ENCODE data around the gene PDE4A. TPM values are rescaled to one million over a fixed set of nuclear protein-coding genes. Genes with fewer than 3 reads are reported as not detected.

The PDE4A gene
- total and polyA plus RNA-seq, 2 experiments from 2014 or later, result 2.4 to 15.9 TPM

- no peaks in the 10 kb centered on the region for H3K27me3 ChIP-seq (replicated peaks; ENCODE audit: insufficient read depth)
- 4 to 5% methylated on average over 28 to 38 of the region's 64 CpGs for WGBS, 2 experiments (ENCODE audit: low coverage in 1 of 2, low lambda C conversion rate in 2 of 2, missing lambda C conversion rate in 2 of 2)
- H3K9me2 ChIP-seq (ENCODE audit: insufficient read depth), result no peaks in the 10 kb centered on the region
- H2AFZ ChIP-seq, result peak overlapping the region; percentile 78
- no peak overlapping the region for H3K27ac ChIP-seq
- peaks cover 19% of the 10 kb centered on the region for H3F3A ChIP-seq (ENCODE audit: insufficient read depth)
- no peaks in the 10 kb centered on the region for H4K20me1 ChIP-seq (ENCODE audit: insufficient read depth)
- peaks cover 11% of the 10 kb centered on the region; the same call in 1 of the 2 replicates for H3K79me2 ChIP-seq (ENCODE audit: insufficient read depth)
- H3K4me2 ChIP-seq (ENCODE audit: unreplicated experiment), result peak overlapping the region; percentile 71
- H3K36me3 ChIP-seq (ENCODE audit: low read depth), result no peaks in the 10 kb centered on the region
- DNase-seq, result peak; percentile 80
- TF ChIP-seq EZH2phosphoT487 (IDR thresholded peaks at IDR 0.05; ENCODE audit: insufficient read depth, low read depth), result no peak
- TF ChIP-seq EZH2 (IDR thresholded peaks at IDR 0.05; ENCODE audit: insufficient read depth, poor library complexity, severe bottlenecking), result no peak
- no peaks in the 10 kb centered on the region for H3K9me3 ChIP-seq (ENCODE audit: low read depth)
- no peaks in the 10 kb centered on the region for H3K4me1 ChIP-seq (ENCODE audit: insufficient read depth)
- H3K4me3 ChIP-seq, result peak overlapping the region; percentile 75
- peak overlapping the region; percentile 77 for H3K9ac ChIP-seq
- in situ Hi-C loops (cut with MboI), result no loop called here
Observed at GRCh38 chr19:10431943-10432735, 11.8 kb downstream of the PDE4A start.

- Histone ChIP-seq H3K27ac (no peak overlapping the region), H3K9me3 (ENCODE audit: low read depth) (no peaks in the 10 kb centered on the region), H3K36me3 (ENCODE audit: low read depth) (no peaks in the 10 kb centered on the region), H3K79me2 (ENCODE audit: insufficient read depth) (peaks cover 17% of the 10 kb centered on the region; the same call in 1 of the 2 replicates), H4K20me1 (ENCODE audit: insufficient read depth) (no peaks in the 10 kb centered on the region), H3K9ac (peak overlapping the region; percentile 77), H3F3A (ENCODE audit: insufficient read depth) (peaks cover 19% of the 10 kb centered on the region), H3K4me2 (ENCODE audit: unreplicated experiment) (peak overlapping the region; percentile 70), H3K4me1 (ENCODE audit: insufficient read depth) (no peaks in the 10 kb centered on the region), H3K9me2 (ENCODE audit: insufficient read depth) (no peaks in the 10 kb centered on the region), H2AFZ (peak overlapping the region; percentile 78; the same call in 1 of the 2 replicates), H3K4me3 (peak overlapping the region; percentile 75), H3K27me3 (replicated peaks; ENCODE audit: insufficient read depth) (no peaks in the 10 kb centered on the region)
- no peak for TF ChIP-seq EZH2 (IDR thresholded peaks at IDR 0.05; ENCODE audit: insufficient read depth, poor library complexity, severe bottlenecking)
- TF ChIP-seq EZH2phosphoT487 (IDR thresholded peaks at IDR 0.05; ENCODE audit: insufficient read depth, low read depth), result no peak
- no peak for DNase-seq
- WGBS, 2 experiments (ENCODE audit: low coverage in 1 of 2, low lambda C conversion rate in 2 of 2, missing lambda C conversion rate in 2 of 2), result 75 to 77% methylated on average over 2 of the region's 2 CpGs
- in situ Hi-C loops (cut with MboI), result no loop called here
Observed at GRCh38 chr19:10432736-10433130, 12.4 kb downstream of the PDE4A start.

GRCh38 chr19:10433131-10433536 is 12.8 kb downstream of the PDE4A start:
- Histone ChIP-seq H4K20me1 (ENCODE audit: insufficient read depth) (no peaks in the 10 kb centered on the region), H3K27me3 (replicated peaks; ENCODE audit: insufficient read depth) (no peaks in the 10 kb centered on the region), H3K36me3 (ENCODE audit: low read depth) (no peaks in the 10 kb centered on the region), H2AFZ (no peak overlapping the region), H3K9me3 (ENCODE audit: low read depth) (no peaks in the 10 kb centered on the region), H3F3A (ENCODE audit: insufficient read depth) (peaks cover 19% of the 10 kb centered on the region), H3K79me2 (ENCODE audit: insufficient read depth) (peaks cover 20% of the 10 kb centered on the region; the same call in 1 of the 2 replicates), H3K4me3 (no peak overlapping the region), H3K9ac (no peak overlapping the region), H3K4me2 (ENCODE audit: unreplicated experiment) (no peak overlapping the region), H3K27ac (no peak overlapping the region), H3K4me1 (ENCODE audit: insufficient read depth) (no peaks in the 10 kb centered on the region), H3K9me2 (ENCODE audit: insufficient read depth) (no peaks in the 10 kb centered on the region)
- TF ChIP-seq EZH2 (IDR thresholded peaks at IDR 0.05; ENCODE audit: insufficient read depth, poor library complexity, severe bottlenecking), result no peak
- no peak for TF ChIP-seq EZH2phosphoT487 (IDR thresholded peaks at IDR 0.05; ENCODE audit: insufficient read depth, low read depth)
- DNase-seq, result no peak
- in situ Hi-C loops (cut with MboI), result no loop called here
- 86 to 89% methylated on average over 10 of the region's 10 CpGs for WGBS, 2 experiments (ENCODE audit: low coverage in 1 of 2, low lambda C conversion rate in 2 of 2, missing lambda C conversion rate in 2 of 2)

GRCh38 chr19:10439588-10439987 is 19.2 kb downstream of the PDE4A start:
- WGBS, 2 experiments (ENCODE audit: low coverage in 1 of 2, low lambda C conversion rate in 2 of 2, missing lambda C conversion rate in 2 of 2), result 87 to 96% methylated on average over 5 of the region's 5 CpGs
- TF ChIP-seq EZH2 (IDR thresholded peaks at IDR 0.05; ENCODE audit: insufficient read depth, poor library complexity, severe bottlenecking) (no peak), EZH2phosphoT487 (IDR thresholded peaks at IDR 0.05; ENCODE audit: insufficient read depth, low read depth) (no peak)
- in situ Hi-C loops (cut with MboI), result no loop called here

More at GRCh38 chr19:10439588-10439987, 19.2 kb downstream of the PDE4A start:
- Histone ChIP-seq H3K4me3 (no peak overlapping the region), H3K79me2 (ENCODE audit: insufficient read depth) (peaks cover 56% of the 10 kb centered on the region), H3K9me3 (ENCODE audit: low read depth) (no peaks in the 10 kb centered on the region), H3K9ac (no peak overlapping the region), H3K27ac (no peak overlapping the region), H3K36me3 (ENCODE audit: low read depth) (no peaks in the 10 kb centered on the region), H3K4me2 (ENCODE audit: unreplicated experiment) (no peak overlapping the region), H3F3A (ENCODE audit: insufficient read depth) (no peaks in the 10 kb centered on the region), H4K20me1 (ENCODE audit: insufficient read depth) (no peaks in the 10 kb centered on the region), H3K27me3 (replicated peaks; ENCODE audit: insufficient read depth) (no peaks in the 10 kb centered on the region), H3K4me1 (ENCODE audit: insufficient read depth) (no peaks in the 10 kb centered on the region), H3K9me2 (ENCODE audit: insufficient read depth) (no peaks in the 10 kb centered on the region), H2AFZ (no peak overlapping the region)
- DNase-seq, result no peak
